Midbrain (tissue), 1 donor: ENCODE results near the gene DOC2B.
"Not testable (repeated sequence)": the region's sequence is repeated elsewhere in the genome, so short reads cannot be mapped to it uniquely, and the experiment has no call there.

ENCODE experiments used
- DNase-seq: peaks from one replicate; lab custom pipeline; 2025; lab: John Stamatoyannopoulos, UW

Gene DOC2B

GRCh38 chr17:192666-193425, 11.4 kb upstream of the DOC2B start:
- no peak for DNase-seq

- no peak for DNase-seq
Measured at GRCh38 chr17:189444-189843, 8.0 kb upstream of the DOC2B start.

- no peak for DNase-seq
Measured at GRCh38 chr17:187130-187529, 5.7 kb upstream of the DOC2B start.

GRCh38 chr17:185445-186138, 4.1 kb upstream of the DOC2B start:
- no peak for DNase-seq

- no peak for DNase-seq
Measured at GRCh38 chr17:183021-183420, 1.6 kb upstream of the DOC2B start.

GRCh38 chr17:182050-182751, 751 bp upstream of the DOC2B start:
- no peak for DNase-seq

GRCh38 chr17:180381-181244, 837 bp downstream of the DOC2B start:
- no peak for DNase-seq

GRCh38 chr17:179781-180380, 1.6 kb downstream of the DOC2B start:
- DNase-seq, result no peak

GRCh38 chr17:179066-179432, 2.4 kb downstream of the DOC2B start:
- no peak for DNase-seq

- no peak for DNase-seq
Measured at GRCh38 chr17:178292-179065, 3.0 kb downstream of the DOC2B start.

- DNase-seq, result no peak
Measured at GRCh38 chr17:177762-178161, 3.7 kb downstream of the DOC2B start.

GRCh38 chr17:177155-177554, 4.3 kb downstream of the DOC2B start:
- DNase-seq, result no peak

- no peak for DNase-seq
Measured at GRCh38 chr17:173166-173911, 8.1 kb downstream of the DOC2B start.

GRCh38 chr17:172401-172800, 9.0 kb downstream of the DOC2B start:
- DNase-seq, result no peak

- no peak for DNase-seq
Measured at GRCh38 chr17:171871-172270, 9.6 kb downstream of the DOC2B start.

- no peak for DNase-seq
Measured at GRCh38 chr17:170130-170670, 11.2 kb downstream of the DOC2B start.

GRCh38 chr17:168614-169013, 12.8 kb downstream of the DOC2B start:
- not testable (repeated sequence) for DNase-seq

GRCh38 chr17:165939-166338, 15.5 kb downstream of the DOC2B start:
- DNase-seq, result no peak

- DNase-seq, result peak; percentile 57
Measured at GRCh38 chr17:164303-165235, 16.9 kb downstream of the DOC2B start.
